Osteoblast (primary cell): ENCODE measurements around the gene PPFIBP2. TPM values are rescaled to one million over a fixed set of nuclear protein-coding genes. Genes with fewer than 3 reads are reported as not detected.

Source experiments
- DNase-seq: peaks from one replicate; pipeline ENCODE4 v3.0.0; 2011; ENCODE audit warnings: low spot score, mixed read lengths; ENCODE audit not compliant: insufficient read length; ENCODE audit errors: missing footprints
- H2AFZ ChIP-seq: 2 replicates; pipeline ENCODE4 v1.6.0; 2011; ENCODE audit warnings: mild to moderate bottlenecking, low read length
- H3K27ac ChIP-seq: 2 replicates; pipeline ENCODE4 v1.5.1; 2011; ENCODE audit warnings: mild to moderate bottlenecking, low read depth, low read length, moderate library complexity
- H3K27me3 ChIP-seq: 2 replicates; pipeline ENCODE4 v1.6.0; 2012; ENCODE audit warnings: mild to moderate bottlenecking, control low read depth, inconsistent platforms, low read length, moderate library complexity; ENCODE audit not compliant: insufficient read depth
- H3K36me3 ChIP-seq: 2 replicates; pipeline ENCODE4 v1.5.1; 2011; ENCODE audit warnings: mild to moderate bottlenecking, low read length, control low read depth, moderate library complexity; ENCODE audit not compliant: insufficient read depth
- H3K4me1 ChIP-seq: 2 replicates; pipeline ENCODE4 v1.5.1; 2011; ENCODE audit warnings: mild to moderate bottlenecking, low read length, control low read depth, moderate library complexity; ENCODE audit not compliant: insufficient read depth
- H3K4me2 ChIP-seq: 2 replicates; pipeline ENCODE4 v1.6.0; 2011; ENCODE audit warnings: mild to moderate bottlenecking, low read length; ENCODE audit not compliant: insufficient read depth
- H3K4me3 ChIP-seq: fragments of 200-600 bp; sonication (generic); 3 replicates; pipeline ENCODE4 v1.5.1; 2012; ENCODE audit warnings: mild to moderate bottlenecking, low read length, inconsistent platforms; ENCODE audit not compliant: insufficient read depth
- H3K79me2 ChIP-seq: 2 replicates; pipeline ENCODE4 v1.6.0; 2012; ENCODE audit warnings: mild to moderate bottlenecking, low read length, control low read depth, inconsistent platforms; ENCODE audit not compliant: insufficient read depth
- H3K9me3 ChIP-seq: 2 replicates; pipeline ENCODE4 v1.5.1; 2011; ENCODE audit warnings: low read depth, low read length, control low read depth
- H4K20me1 ChIP-seq: 2 replicates; pipeline ENCODE4 v1.6.0; 2012; ENCODE audit warnings: mild to moderate bottlenecking, low read length, control low read depth; ENCODE audit not compliant: insufficient read depth
- CTCF ChIP-seq: IDR thresholded peaks from 2 replicates; pipeline ENCODE4 v1.5.1; 2011; ENCODE audit warnings: mild to moderate bottlenecking, low read depth, low read length, moderate library complexity; ENCODE audit errors: extremely low read depth
- total RNA-seq: library from RNA; depleted of rRNA; stranded (reverse); fragments of >200 nt; gene quantifications from 2 replicates; pipeline ENCODE4 v1.2.3, GENCODE V29; 2012

Gene PPFIBP2
- total RNA-seq, 1 donor: 25.0 TPM

- no peak overlapping the region for H3K4me3 ChIP-seq
- no peak for DNase-seq
- no peak overlapping the region for H3K4me2 ChIP-seq
- H3K27me3 ChIP-seq: no peaks in the 10 kb centered on the region
- H3K4me1 ChIP-seq: no peaks in the 10 kb centered on the region
- no peaks in the 10 kb centered on the region for H3K9me3 ChIP-seq
- H3K27ac ChIP-seq: no peak overlapping the region
- H2AFZ ChIP-seq: no peak overlapping the region
- no peaks in the 10 kb centered on the region for H4K20me1 ChIP-seq
- no peaks in the 10 kb centered on the region for H3K36me3 ChIP-seq
- TF ChIP-seq CTCF: no peak
- no peaks in the 10 kb centered on the region for H3K79me2 ChIP-seq
Measured at GRCh38 chr11:7621090-7621489, 107.3 kb downstream of the PPFIBP2 start.

GRCh38 chr11:7621554-7621953 lies 107.8 kb downstream of the PPFIBP2 start:
- TF ChIP-seq CTCF: no peak
- no peak overlapping the region for H3K4me2 ChIP-seq
- no peak overlapping the region for H3K27ac ChIP-seq
- H3K4me3 ChIP-seq: no peak overlapping the region
- H3K36me3 ChIP-seq: no peaks in the 10 kb centered on the region
- no peak for DNase-seq
- H3K79me2 ChIP-seq: no peaks in the 10 kb centered on the region
- no peaks in the 10 kb centered on the region for H3K9me3 ChIP-seq
- no peaks in the 10 kb centered on the region for H3K27me3 ChIP-seq
- H3K4me1 ChIP-seq: no peaks in the 10 kb centered on the region
- no peak overlapping the region for H2AFZ ChIP-seq
- no peaks in the 10 kb centered on the region for H4K20me1 ChIP-seq

- Histone ChIP-seq H3K4me1 (no peaks in the 10 kb centered on the region), H3K79me2 (no peaks in the 10 kb centered on the region), H3K36me3 (no peaks in the 10 kb centered on the region), H3K27ac (no peak overlapping the region), H3K4me2 (no peak overlapping the region), H2AFZ (no peak overlapping the region), H4K20me1 (no peaks in the 10 kb centered on the region), H3K9me3 (no peaks in the 10 kb centered on the region), H3K4me3 (no peak overlapping the region), H3K27me3 (no peaks in the 10 kb centered on the region)
- no peak for TF ChIP-seq CTCF
- DNase-seq: no peak
Measured at GRCh38 chr11:7622721-7623120, 108.9 kb downstream of the PPFIBP2 start.

- Histone ChIP-seq H3K27ac (no peak overlapping the region), H3K4me2 (no peak overlapping the region), H3K27me3 (no peaks in the 10 kb centered on the region), H3K4me3 (no peak overlapping the region), H3K9me3 (no peaks in the 10 kb centered on the region), H4K20me1 (no peaks in the 10 kb centered on the region), H2AFZ (no peak overlapping the region), H3K4me1 (no peaks in the 10 kb centered on the region), H3K79me2 (no peaks in the 10 kb centered on the region), H3K36me3 (no peaks in the 10 kb centered on the region)
- TF ChIP-seq CTCF: no peak
- no peak for DNase-seq
Measured at GRCh38 chr11:7628660-7629059, 114.9 kb downstream of the PPFIBP2 start.
